Measurements from ENCODE around the gene LRG1. TPM values are rescaled to one million over a fixed set of nuclear protein-coding genes. Genes with fewer than 3 reads are reported as not detected.

Gene LRG1
- polyA plus RNA-seq, 2 donors: 12.7 to 20.1 TPM

- WGBS, 2 donors: 86 to 87% methylated on average over 27 of the region's 27 CpGs
- H3K36me3 ChIP-seq (ENCODE audit: control insufficient read depth in 2 of 2, insufficient read depth in 2 of 2, low read length in 1 of 2): peaks cover 0 to 2% of the 10 kb centered on the region in 2 donors
- no peak overlapping the region for H3K4me3 ChIP-seq (ENCODE audit: low read depth in 1 of 2, low read length in 2 of 2)
- no peaks in the 10 kb centered on the region for H3K4me1 ChIP-seq (ENCODE audit: control insufficient read depth in 2 of 2, insufficient read depth in 2 of 2, low read length in 1 of 2)
- H3K27ac ChIP-seq (ENCODE audit: low read depth in 2 of 2, low read length in 1 of 2): no peak overlapping the region
- H3K9me3 ChIP-seq (ENCODE audit: control insufficient read depth in 2 of 2, insufficient read depth in 1 of 2, low read depth in 1 of 2, low read length in 1 of 2): no peaks in the 10 kb centered on the region
- no peaks in the 10 kb centered on the region for H3K27me3 ChIP-seq (ENCODE audit: control insufficient read depth in 1 of 2, insufficient read depth in 2 of 2, low read length in 2 of 2)
Measured at GRCh38 chr19:4511300-4512054, 28.4 kb downstream of the LRG1 start.

GRCh38 chr19:4510435-4511255 lies 29.2 kb downstream of the LRG1 start:
- H3K4me3 ChIP-seq (ENCODE audit: low read depth in 1 of 2, low read length in 2 of 2): no peak overlapping the region
- 84 to 88% methylated on average over 37 of the region's 37 CpGs for WGBS, 2 donors

GRCh38 chr19:4508698-4509097 lies 31.1 kb downstream of the LRG1 start:
- Histone ChIP-seq H3K27me3 (ENCODE audit: control insufficient read depth in 1 of 2, insufficient read depth in 2 of 2, low read length in 2 of 2) (no peaks in the 10 kb centered on the region), H3K27ac (ENCODE audit: low read depth in 2 of 2, low read length in 1 of 2) (no peak overlapping the region), H3K4me1 (ENCODE audit: control insufficient read depth in 2 of 2, insufficient read depth in 2 of 2, low read length in 1 of 2) (no peaks in the 10 kb centered on the region), H3K36me3 (ENCODE audit: control insufficient read depth in 2 of 2, insufficient read depth in 2 of 2, low read length in 1 of 2) (peaks cover 0 to 16% of the 10 kb centered on the region in 2 donors), H3K4me3 (ENCODE audit: low read depth in 1 of 2, low read length in 2 of 2) (no peak overlapping the region), H3K9me3 (ENCODE audit: control insufficient read depth in 2 of 2, insufficient read depth in 1 of 2, low read depth in 1 of 2, low read length in 1 of 2) (no peaks in the 10 kb centered on the region)
- WGBS, 2 donors: 89 to 92% methylated on average over 21 of the region's 21 CpGs

More at GRCh38 chr19:4510435-4511255, 29.2 kb downstream of the LRG1 start:
- Histone ChIP-seq H3K27ac (ENCODE audit: low read depth in 2 of 2, low read length in 1 of 2) (no peak overlapping the region), H3K9me3 (ENCODE audit: control insufficient read depth in 2 of 2, insufficient read depth in 1 of 2, low read depth in 1 of 2, low read length in 1 of 2) (no peaks in the 10 kb centered on the region), H3K36me3 (ENCODE audit: control insufficient read depth in 2 of 2, insufficient read depth in 2 of 2, low read length in 1 of 2) (peaks cover 0 to 2% of the 10 kb centered on the region in 2 donors), H3K4me1 (ENCODE audit: control insufficient read depth in 2 of 2, insufficient read depth in 2 of 2, low read length in 1 of 2) (no peaks in the 10 kb centered on the region), H3K27me3 (ENCODE audit: control insufficient read depth in 1 of 2, insufficient read depth in 2 of 2, low read length in 2 of 2) (no peaks in the 10 kb centered on the region)

- 79 to 80% methylated on average over 15 to 17 of the region's 17 CpGs for WGBS, 2 donors
- H3K9me3 ChIP-seq (ENCODE audit: control insufficient read depth in 2 of 2, insufficient read depth in 1 of 2, low read depth in 1 of 2, low read length in 1 of 2): no peaks in the 10 kb centered on the region
- no peak overlapping the region for H3K4me3 ChIP-seq (ENCODE audit: low read depth in 1 of 2, low read length in 2 of 2)
- H3K36me3 ChIP-seq (ENCODE audit: control insufficient read depth in 2 of 2, insufficient read depth in 2 of 2, low read length in 1 of 2): peaks cover 0 to 25% of the 10 kb centered on the region in 2 donors
- H3K27me3 ChIP-seq (ENCODE audit: control insufficient read depth in 1 of 2, insufficient read depth in 2 of 2, low read length in 2 of 2): no peaks in the 10 kb centered on the region
- H3K4me1 ChIP-seq (ENCODE audit: control insufficient read depth in 2 of 2, insufficient read depth in 2 of 2, low read length in 1 of 2): no peaks in the 10 kb centered on the region
- no peak overlapping the region for H3K27ac ChIP-seq (ENCODE audit: low read depth in 2 of 2, low read length in 1 of 2)
Measured at GRCh38 chr19:4507804-4508203, 32.0 kb downstream of the LRG1 start.

GRCh38 chr19:4507150-4507452 lies 32.7 kb downstream of the LRG1 start:
- Histone ChIP-seq H3K4me1 (ENCODE audit: control insufficient read depth in 2 of 2, insufficient read depth in 2 of 2, low read length in 1 of 2) (no peaks in the 10 kb centered on the region), H3K27ac (ENCODE audit: low read depth in 2 of 2, low read length in 1 of 2) (no peak overlapping the region), H3K4me3 (ENCODE audit: low read depth in 1 of 2, low read length in 2 of 2) (no peak overlapping the region), H3K36me3 (ENCODE audit: control insufficient read depth in 2 of 2, insufficient read depth in 2 of 2, low read length in 1 of 2) (peaks cover 0 to 29% of the 10 kb centered on the region in 2 donors), H3K9me3 (ENCODE audit: control insufficient read depth in 2 of 2, insufficient read depth in 1 of 2, low read depth in 1 of 2, low read length in 1 of 2) (no peaks in the 10 kb centered on the region), H3K27me3 (ENCODE audit: control insufficient read depth in 1 of 2, insufficient read depth in 2 of 2, low read length in 2 of 2) (no peaks in the 10 kb centered on the region)
- WGBS, 2 donors: 85 to 91% methylated on average over 12 of the region's 12 CpGs

- H3K4me1 ChIP-seq (ENCODE audit: control insufficient read depth in 2 of 2, insufficient read depth in 2 of 2, low read length in 1 of 2): no peaks in the 10 kb centered on the region
- WGBS, 2 donors: 84% methylated on average over 17 of the region's 17 CpGs
- peaks cover 0 to 32% of the 10 kb centered on the region in 2 donors for H3K36me3 ChIP-seq (ENCODE audit: control insufficient read depth in 2 of 2, insufficient read depth in 2 of 2, low read length in 1 of 2)
- H3K27ac ChIP-seq (ENCODE audit: low read depth in 2 of 2, low read length in 1 of 2): no peak overlapping the region
- no peaks in the 10 kb centered on the region for H3K27me3 ChIP-seq (ENCODE audit: control insufficient read depth in 1 of 2, insufficient read depth in 2 of 2, low read length in 2 of 2)
- H3K4me3 ChIP-seq (ENCODE audit: low read depth in 1 of 2, low read length in 2 of 2): no peak overlapping the region
- H3K9me3 ChIP-seq (ENCODE audit: control insufficient read depth in 2 of 2, insufficient read depth in 1 of 2, low read depth in 1 of 2, low read length in 1 of 2): no peaks in the 10 kb centered on the region
Measured at GRCh38 chr19:4506449-4507149, 33.2 kb downstream of the LRG1 start.

GRCh38 chr19:4505570-4506448 lies 34.0 kb downstream of the LRG1 start:
- Histone ChIP-seq H3K36me3 (ENCODE audit: control insufficient read depth in 2 of 2, insufficient read depth in 2 of 2, low read length in 1 of 2) (peaks cover 0 to 39% of the 10 kb centered on the region in 2 donors), H3K4me1 (ENCODE audit: control insufficient read depth in 2 of 2, insufficient read depth in 2 of 2, low read length in 1 of 2) (no peaks in the 10 kb centered on the region), H3K4me3 (ENCODE audit: low read depth in 1 of 2, low read length in 2 of 2) (no peak overlapping the region), H3K9me3 (ENCODE audit: control insufficient read depth in 2 of 2, insufficient read depth in 1 of 2, low read depth in 1 of 2, low read length in 1 of 2) (no peaks in the 10 kb centered on the region), H3K27me3 (ENCODE audit: control insufficient read depth in 1 of 2, insufficient read depth in 2 of 2, low read length in 2 of 2) (no peaks in the 10 kb centered on the region), H3K27ac (ENCODE audit: low read depth in 2 of 2, low read length in 1 of 2) (no peak overlapping the region)
- 92 to 93% methylated on average over 34 of the region's 34 CpGs for WGBS, 2 donors

- Histone ChIP-seq H3K27ac (ENCODE audit: low read depth in 2 of 2, low read length in 1 of 2) (no peak overlapping the region), H3K27me3 (ENCODE audit: control insufficient read depth in 1 of 2, insufficient read depth in 2 of 2, low read length in 2 of 2) (no peaks in the 10 kb centered on the region), H3K4me3 (ENCODE audit: low read depth in 1 of 2, low read length in 2 of 2) (no peak overlapping the region), H3K36me3 (ENCODE audit: control insufficient read depth in 2 of 2, insufficient read depth in 2 of 2, low read length in 1 of 2) (peaks cover 0 to 42% of the 10 kb centered on the region in 2 donors), H3K9me3 (ENCODE audit: control insufficient read depth in 2 of 2, insufficient read depth in 1 of 2, low read depth in 1 of 2, low read length in 1 of 2) (no peaks in the 10 kb centered on the region), H3K4me1 (ENCODE audit: control insufficient read depth in 2 of 2, insufficient read depth in 2 of 2, low read length in 1 of 2) (no peaks in the 10 kb centered on the region)
- 77 to 78% methylated on average over 15 of the region's 15 CpGs for WGBS, 2 donors
Measured at GRCh38 chr19:4504891-4505569, 34.8 kb downstream of the LRG1 start.

All from esophagus (tissue), 2 donors.